Fibroblast of peridontal ligament (primary cell): Measurements from ENCODE around the gene DPRX.
"Not testable (repeated sequence)": the region's sequence is repeated elsewhere in the genome, so short reads cannot be mapped to it uniquely, and the experiment has no call there.

ENCODE experiments used
- DNase-seq: peaks from one replicate; pipeline ENCODE4 v3.0.0-alpha.2; 2010; ENCODE audit errors: extremely low read depth

DPRX gene

DNA sequence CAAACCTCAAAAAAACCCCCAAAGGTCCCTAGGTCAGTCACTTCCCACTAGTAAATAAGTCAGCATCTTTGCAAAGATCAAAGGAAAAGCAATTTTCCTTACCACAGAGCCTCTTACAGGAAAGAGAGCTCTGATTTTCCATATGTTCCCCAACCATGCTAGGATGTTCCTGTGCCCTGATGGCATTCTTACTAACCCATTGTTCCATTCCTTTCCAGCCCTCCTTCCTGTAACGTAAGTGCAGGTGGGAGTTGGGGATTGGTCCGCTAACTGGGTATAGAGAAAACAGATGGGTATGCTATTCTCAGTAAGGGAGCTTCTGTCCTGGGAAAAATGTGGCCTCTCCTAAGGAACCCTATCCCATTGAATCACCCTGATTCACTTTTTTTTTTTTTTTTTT is 14.3 kb downstream of the DPRX start:
- no peak for DNase-seq

DNA sequence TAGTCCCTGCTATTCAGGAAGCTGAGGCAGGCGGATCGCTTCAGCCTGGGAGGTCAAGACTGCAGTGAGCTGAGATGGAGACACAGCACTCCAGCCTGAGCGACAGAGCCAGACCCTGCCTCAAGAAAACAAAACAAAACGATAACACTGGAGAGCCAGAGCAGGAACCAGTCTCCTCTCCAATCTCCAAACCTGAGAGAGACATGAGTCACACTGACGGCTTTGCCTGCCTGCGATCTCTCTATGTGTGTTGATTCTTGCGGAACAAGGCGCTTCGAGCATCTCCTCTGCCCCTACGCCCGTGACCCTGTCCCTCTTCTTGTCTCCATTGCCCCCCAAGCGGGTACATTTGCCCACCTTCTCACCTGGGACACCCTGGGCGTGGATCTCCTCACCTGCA is 15.6 kb downstream of the DPRX start:
- no peak for DNase-seq

DNA sequence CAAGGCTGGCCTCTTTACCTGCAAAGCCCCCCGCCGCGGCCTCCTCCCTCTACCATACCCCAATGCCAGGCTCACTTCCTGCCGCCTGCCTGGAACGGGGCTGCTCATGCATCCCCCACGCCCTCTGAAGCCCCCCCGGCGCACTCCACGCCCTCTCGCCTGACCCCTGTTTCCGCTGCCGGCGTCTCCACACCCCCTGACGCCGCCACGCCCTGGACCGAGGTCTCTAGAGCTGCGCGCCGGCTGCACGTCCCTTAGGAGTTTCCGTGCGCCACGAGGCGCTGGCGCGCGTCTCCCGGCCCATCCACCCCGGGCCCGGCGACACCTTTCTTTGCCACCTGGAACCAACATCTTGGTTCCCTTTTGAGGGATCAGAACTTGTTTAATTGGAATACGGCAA is 16.0 kb downstream of the DPRX start:
- no peak for DNase-seq

DNA sequence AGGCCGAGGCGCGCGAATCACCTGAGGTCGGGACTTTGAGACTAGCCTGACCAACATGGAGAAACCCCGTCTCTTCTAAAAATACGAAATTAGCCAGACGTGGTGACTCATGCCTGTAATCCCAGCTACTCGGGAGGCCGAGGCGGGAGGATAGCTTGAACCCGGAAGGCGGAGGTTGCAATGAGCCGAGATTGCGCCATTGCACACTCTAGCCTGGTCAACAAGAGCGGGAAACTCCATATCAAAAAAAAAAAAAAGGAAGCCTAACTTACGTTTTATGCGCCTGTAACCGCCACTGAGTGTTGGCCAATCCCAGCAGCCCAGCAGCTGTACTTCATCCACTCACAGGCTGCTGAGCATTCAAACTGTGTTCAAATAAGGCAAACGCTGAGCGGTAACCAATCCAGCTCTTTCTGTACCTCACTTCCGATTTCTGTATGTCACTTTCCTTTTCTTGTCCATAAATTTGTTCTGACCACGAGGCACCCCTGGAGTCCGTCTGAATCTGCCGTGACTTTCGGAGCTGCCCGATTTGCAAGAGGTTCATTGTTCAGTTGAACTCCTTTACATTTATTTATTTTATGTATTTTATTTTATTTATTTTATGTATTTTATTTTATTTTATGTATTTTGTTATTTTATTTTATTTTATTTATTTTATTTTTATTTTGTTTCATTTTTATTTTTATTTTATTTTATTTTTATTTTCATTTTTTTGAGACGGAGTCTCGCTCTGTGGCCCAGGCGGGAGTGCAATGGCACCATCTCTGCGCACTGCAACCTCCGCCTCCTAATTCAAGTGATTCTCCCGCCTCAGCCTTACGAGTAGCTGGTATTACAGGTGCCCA is 18.2 kb downstream of the DPRX start:
- no peak for DNase-seq

DNA sequence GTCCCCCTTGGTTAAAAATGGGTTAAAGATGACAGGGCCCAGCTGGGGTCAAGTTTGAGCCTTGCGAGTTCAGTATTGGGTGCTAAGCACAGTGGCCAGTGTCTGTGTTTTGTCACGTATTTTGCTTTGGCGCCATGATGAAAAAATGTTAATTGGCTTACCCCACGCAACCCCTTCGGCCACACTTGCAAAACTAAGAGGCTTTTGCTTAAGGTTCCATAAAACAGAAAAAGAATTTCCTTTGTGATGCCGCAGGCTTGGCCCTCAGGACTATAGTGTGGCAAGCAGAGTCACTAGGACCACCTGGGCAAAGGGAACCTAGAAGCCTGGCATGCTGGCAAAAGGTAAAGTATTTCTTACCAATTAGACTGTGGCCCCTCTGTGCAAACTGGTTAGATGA is 20.7 kb downstream of the DPRX start:
- no peak for DNase-seq

DNA sequence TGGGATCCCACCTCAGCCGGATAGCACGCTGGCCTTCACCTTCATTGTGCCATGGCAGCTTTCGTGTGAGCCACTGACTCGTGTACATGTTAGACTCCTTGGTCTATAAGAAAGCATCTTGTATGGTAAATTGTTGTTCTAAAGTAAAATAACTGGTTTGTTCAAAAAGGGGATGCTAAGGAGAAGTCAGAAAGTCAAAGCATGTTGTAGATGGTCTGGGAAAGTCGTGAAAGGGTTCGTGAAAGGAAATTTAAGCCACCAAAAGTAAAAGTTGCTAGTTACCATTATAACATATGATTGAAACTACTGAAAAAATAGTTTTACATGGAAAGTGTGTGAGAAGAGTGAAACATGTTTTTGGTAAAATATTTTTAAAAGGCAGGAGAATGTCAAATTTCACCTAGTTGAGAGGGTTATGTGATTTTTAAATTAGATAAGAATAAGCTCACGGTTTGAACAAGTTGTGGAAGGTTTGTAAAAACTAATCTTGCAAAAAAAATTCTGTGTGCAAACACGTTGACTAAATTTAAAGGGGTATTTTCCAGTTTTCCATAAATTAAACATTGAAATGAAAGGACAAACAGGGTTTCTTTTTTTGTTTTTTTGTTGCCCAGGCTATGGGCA is 23.4 kb downstream of the DPRX start:
- no peak for DNase-seq

DNA sequence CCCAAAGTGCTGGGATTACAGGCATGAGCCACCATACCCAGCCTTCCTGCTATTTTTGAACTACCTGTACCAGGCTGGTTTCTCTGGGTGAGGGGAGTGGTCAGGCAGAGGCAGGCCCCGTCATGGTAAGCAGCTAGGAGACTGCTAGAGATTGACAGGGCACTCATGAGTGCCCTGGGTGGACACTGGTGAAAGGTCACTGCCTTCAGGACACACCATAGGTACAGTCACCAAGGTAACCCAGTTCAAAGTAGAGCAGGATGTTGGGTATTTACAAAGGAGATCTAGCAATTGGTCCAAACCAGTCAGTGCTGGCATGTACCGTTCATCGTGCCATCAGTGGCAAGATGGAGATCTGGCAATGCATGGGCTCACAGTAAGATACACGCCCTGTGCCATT is 25.5 kb downstream of the DPRX start:
- DNase-seq = no peak

DNA sequence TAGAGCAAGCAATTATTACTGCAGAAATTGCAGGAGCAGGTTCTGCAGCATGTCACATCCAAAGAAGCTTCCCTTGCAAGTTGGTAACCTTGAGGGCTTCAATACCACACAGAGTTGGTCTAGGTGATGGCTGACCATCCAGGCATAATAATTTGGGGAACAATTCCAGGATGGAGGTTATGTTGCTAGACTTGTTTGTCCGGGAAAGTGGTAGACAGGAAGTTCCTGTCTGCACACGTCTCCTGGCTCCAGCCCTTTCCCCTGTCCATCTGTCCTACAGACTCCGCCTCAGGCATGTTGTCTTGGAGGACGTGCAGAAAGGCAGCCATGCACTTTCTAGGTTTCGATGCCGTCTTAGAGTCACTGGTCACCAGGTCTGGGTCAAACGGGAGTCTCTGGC is 26.0 kb downstream of the DPRX start:
- no peak for DNase-seq

DNA sequence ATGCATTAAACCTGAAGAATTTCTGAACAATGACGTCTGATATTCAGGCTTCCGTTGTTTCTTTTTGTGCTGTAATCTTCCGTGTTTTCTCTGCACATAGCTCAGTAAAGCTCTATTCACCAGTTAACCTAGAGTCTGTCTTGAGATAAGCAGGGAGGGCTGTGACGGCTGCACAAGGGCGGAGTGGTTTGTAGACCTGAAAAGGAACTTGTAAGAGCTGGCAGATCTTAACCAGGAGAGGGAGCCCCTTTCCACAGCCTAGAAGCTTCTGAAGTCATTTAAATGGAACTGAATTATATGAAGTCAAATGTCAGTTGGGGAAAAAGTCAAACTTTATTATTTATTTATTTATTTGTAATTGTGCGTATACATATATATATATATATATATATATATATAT is 27.5 kb downstream of the DPRX start:
- DNase-seq = no peak

DNA sequence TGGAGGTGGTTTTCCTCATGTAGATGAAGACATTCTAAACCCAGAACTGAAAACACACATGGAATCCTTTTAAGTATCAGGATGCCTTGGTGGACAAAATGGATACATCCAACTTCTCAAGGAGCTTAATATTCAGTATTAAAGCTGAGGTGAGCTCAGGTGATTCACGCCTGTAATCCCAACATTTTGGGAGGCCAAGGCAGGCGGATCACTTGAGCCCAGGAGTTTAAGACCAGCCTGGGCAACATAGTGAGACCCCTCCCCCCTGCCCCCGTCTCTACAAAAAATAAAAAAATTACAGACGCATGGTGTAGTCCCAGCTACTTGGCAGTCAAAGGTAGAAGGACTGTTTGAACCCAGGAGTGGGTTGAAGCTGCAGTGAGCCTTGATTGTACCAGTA is 28.8 kb downstream of the DPRX start:
- DNase-seq = no peak

DNA sequence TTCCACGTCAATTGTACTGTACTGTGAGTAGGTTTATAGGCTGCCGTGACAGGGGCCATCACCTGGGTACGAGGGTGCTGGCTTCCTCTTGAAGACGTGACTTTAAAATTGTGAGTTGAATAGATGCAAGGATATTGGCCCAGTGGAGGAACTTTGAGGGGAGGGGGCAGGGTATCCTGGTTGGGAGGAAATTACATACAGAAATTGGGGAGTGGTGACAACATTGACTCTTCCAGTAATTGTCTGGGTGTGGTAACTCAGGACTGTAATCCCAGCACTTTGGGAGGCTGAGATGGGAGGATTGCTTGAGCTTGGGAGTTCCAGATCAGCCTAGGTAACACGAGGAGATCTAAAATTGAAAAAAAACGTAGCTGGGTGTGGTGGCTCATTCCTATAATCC is 30.4 kb downstream of the DPRX start:
- DNase-seq = no peak

DNA sequence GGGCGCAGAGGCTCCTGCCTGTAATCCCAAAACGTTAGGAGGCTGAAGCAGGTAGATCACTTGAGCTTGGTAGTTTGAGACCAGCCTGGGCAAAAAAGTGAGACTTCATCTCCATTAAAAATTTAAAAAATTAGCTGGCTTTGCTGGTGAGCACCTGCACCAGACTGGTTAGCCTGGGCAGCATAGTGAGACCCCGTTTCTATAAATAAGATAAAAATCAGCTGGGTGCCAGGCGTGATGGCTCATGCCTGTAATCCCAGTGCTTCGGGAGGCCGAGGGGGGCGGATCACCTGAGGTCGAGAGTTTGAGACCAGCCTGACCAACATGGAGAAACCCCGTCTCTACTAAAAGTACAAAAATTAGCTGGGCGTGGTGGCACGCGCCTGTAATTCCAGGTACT is 32.4 kb downstream of the DPRX start:
- DNase-seq = no peak

DNA sequence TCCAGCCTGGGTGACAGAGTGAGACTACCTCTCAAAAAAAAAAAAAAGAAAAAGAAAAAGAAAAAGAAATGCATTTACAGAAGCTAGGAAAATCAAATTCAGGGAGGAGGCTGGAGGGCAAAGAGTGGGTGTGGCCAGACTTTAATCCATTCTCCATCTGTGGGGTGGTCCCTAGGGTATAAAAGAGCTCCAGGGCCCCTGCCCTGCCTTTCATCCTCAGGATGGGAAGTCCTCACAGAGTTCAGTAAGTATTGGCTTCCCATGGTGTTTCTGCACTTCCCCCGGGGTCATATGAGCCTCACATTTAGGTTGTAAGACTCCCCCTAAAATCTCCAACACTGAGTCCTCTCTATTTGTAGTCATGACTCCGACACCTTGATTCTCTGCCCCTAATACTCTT is 33.0 kb downstream of the DPRX start:
- DNase-seq = no peak

DNA sequence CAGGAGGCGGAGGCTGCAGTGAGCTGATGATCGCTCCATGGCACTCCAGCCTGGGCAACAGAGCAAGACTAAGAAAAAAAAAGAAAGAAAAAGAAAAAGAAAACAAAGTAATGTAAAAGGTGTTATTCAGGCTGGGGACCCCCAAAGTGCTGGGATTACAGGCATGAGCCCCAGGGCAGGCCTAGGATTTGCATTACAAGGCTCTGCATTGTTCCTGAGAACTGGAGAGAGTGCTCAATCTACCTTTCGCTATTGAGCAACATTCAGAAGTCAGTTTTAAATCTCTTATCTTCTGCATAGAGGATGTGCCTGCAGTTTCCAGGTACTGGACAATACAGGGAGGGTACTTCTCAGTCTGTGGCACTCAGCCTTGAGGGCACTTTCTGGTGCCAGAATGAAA is 34.5 kb downstream of the DPRX start:
- not testable (repeated sequence) for DNase-seq

DNA sequence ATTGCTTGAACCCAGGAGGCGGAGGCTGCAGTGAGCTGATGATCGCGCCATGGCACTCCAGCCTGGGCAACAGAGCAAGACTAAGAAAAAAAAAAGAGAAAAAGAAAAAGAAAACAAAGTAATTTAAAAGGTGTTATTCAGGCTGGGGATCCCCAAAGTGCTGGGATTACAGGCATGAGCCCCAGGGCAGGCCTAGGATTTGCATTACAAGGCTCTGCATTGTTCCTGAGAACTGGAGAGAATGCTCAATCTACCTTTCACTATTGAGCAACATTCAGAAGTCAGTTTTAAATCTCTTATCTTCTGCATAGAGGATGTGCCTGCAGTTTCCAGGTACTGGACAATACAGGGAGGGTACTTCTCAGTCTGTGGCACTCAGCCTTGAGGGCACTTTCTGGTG is 37.0 kb downstream of the DPRX start:
- not testable (repeated sequence) for DNase-seq

DNA sequence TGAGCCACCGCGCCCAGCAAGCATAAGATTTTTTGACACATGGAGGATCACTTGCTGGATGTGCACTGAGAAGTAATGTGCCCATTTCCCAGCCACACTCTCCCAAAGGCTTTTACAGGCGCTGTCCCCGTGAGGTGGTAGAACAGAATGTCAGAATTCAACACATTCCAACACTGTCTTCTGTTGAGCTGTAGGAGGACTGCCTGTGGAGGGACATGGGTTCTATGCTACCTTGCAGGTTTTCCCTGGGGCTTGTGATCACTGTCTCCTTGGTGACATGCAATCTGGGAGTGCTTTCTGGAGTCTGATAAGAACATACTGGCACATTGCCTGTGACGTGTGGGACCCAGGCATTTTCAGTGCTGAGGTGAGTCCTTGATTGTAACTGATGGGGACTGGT is 38.5 kb downstream of the DPRX start:
- no peak for DNase-seq

DNA sequence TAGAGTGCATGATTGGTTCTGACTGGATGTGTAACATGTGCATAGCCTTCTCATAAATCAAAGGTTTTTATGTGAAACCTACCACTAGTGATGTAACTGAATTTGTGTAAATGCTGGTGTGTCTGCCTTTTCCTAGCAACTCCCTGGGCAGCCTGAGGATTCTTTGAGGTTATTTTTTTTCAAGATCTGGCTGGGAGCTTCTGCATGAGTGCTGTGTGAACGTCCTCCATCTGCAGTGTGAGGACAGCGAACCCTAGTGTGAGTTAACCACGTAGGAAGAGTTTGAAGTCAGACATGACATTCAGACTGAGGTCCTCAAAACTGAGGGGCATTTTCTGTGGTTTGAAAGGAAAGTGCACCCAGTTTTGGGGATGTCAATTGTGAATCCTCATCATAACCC is 39.9 kb downstream of the DPRX start:
- DNase-seq = no peak
